Measurements from ENCODE around the gene HDAC3.

Gene HDAC3

DNA sequence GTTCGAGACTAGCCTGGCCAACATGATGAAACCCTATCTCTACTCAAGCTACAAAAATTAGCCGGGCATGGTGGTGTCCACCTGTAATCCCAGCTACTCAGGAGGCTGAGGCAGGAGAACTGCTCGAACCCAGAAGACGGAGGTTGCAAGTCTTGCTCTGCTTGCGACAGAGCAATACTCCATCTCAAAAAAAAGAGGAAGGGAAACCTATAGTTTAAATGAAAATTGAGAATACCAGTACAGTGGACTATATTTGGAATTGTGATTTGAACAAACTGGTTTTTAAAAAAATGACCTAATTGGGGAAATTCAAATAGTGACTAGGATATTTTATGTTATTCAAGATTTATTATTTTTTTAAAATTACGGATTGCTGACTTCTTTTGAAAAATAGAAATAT, 51.1 kb downstream of the HDAC3 start:
- TF ChIP-seq ZNF274 (IDR thresholded peaks at IDR 0.05; ENCODE audit: low read depth, low read length) = no peak
- H3K4me3 ChIP-seq (ENCODE audit: low read length) = no peak overlapping the region

DNA sequence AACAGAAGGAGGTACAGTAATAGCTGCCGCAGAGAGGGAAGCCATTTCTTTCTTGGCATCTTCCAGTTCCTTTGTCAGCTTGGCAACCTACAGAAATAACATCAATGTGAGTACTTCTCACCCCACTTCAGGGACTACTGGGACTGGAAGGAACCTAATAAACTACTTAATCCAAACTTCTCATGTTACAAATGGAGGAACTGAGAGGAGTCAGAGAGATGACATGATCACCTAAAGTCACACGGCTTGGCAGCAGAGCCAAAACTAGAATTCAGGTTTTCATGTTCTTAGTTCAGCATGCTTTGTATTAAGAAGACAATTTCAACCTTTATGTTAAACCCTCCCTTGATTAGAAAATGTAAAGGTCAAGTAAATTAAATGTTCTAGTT, 62.5 kb downstream of the HDAC3 start:
- TF ChIP-seq ZNF274 (IDR thresholded peaks at IDR 0.05; ENCODE audit: low read depth, low read length) = no peak
- H3K4me3 ChIP-seq (ENCODE audit: low read length) = no peak overlapping the region

DNA sequence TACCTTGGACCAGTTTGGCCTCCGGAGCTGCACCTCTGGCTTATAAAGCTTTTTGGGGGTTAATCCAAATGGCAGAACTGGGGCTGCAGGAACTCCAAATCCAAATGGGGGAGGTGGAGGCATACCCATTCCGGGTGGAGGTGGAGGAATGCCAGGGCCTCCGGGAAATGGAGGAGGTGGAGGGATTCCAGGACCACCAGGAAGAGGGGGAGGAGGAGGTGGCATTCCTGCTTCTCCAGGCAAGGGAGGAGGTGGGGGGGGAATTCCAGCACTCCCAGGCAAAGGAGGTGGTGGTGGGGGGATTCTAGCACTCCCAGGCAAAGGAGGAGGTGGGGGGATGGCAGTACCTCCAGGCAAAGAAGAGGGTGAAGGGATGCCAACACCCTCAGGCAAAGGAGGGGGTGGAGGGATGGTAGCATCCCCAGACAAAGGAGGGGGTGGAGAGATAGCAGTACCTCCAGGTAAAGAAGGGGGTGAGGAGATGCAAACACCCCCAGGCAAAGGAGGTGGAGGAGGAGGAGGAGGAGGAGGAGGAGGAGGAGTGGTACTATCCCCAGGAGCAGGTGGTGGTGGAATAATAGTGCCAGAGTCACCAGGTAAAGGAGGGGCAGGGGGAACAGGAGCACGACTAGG, 63.0 kb downstream of the HDAC3 start:
- no peak for TF ChIP-seq ZNF274 (IDR thresholded peaks at IDR 0.05; ENCODE audit: low read depth, low read length)

More for the DNA sequence above, 63.0 kb downstream of the HDAC3 start:
- H3K4me3 ChIP-seq (ENCODE audit: low read length) = no peak overlapping the region
